Vagina (tissue), 2 donors: ENCODE measurements around the gene FZR1. TPM values are rescaled to one million over a fixed set of nuclear protein-coding genes. Genes with fewer than 3 reads are reported as not detected.

Experiments used
- DNase-seq, 2 donors: peaks; one replicate each; pipeline ENCODE4 v3.0.0-alpha.2; 2017; ENCODE audit errors: extremely low spot score in 2 of 2
- H3K27ac ChIP-seq: fragments of 200-600 bp; sonication (generic); one replicate; pipeline ENCODE4 v1.5.1; 2019
- H3K27me3 ChIP-seq: fragments of 200-600 bp; sonication (generic); one replicate; pipeline ENCODE4 v1.5.1; 2019
- H3K36me3 ChIP-seq, 2 donors: fragments of 200-600 bp; sonication (generic); one replicate each; pipeline ENCODE4 v1.5.1; 2017 to 2019
- H3K4me1 ChIP-seq: fragments of 200-600 bp; sonication (generic); one replicate; pipeline ENCODE4 v1.5.1; 2019
- H3K4me3 ChIP-seq, 2 donors: fragments of 200-600 bp; sonication (generic); 1 replicate in 1 of 2; 2 replicates in 1 of 2; pipeline ENCODE4 v1.5.1; 2016 to 2019
- H3K9me3 ChIP-seq: fragments of 200-600 bp; sonication (generic); one replicate; pipeline ENCODE4 v1.5.1; 2019
- CTCF ChIP-seq, 3 experiments: fragments of 450-650 bp in 2 of 3; fragments of 200-600 bp in 1 of 3; sonication (generic) in 1 of 3; IDR thresholded peaks; one replicate each; pipeline ENCODE4 v1.5.1; 2017 to 2019; ENCODE audit warnings: antibody characterized with exemption in 3 of 3, mild to moderate bottlenecking in 2 of 3, moderate library complexity in 2 of 3
- POLR2A ChIP-seq, 2 donors: fragments of 450-650 bp; IDR thresholded peaks; one replicate each; pipeline ENCODE4 v1.6.1; 2017; ENCODE audit warnings: antibody characterized with exemption in 2 of 2, mild to moderate bottlenecking in 2 of 2, moderate library complexity in 2 of 2
- POLR2AphosphoS5 ChIP-seq, 2 donors: sonication (generic); formaldehyde crosslinking; IDR thresholded peaks; one replicate each; pipeline ENCODE4 v1.9.0; 2017; ENCODE audit warnings: antibody characterized with exemption in 2 of 2, mild to moderate bottlenecking in 2 of 2, low read depth in 1 of 2; ENCODE audit not compliant: insufficient read depth in 1 of 2
- intact Hi-C: fragments of 100-400 bp; cut with DNase I; formaldehyde crosslinking; loops from one replicate; pipeline ENCODE4 v1.15.1; 2023
- total RNA-seq: library from RNA; depleted of rRNA; stranded (reverse); fragments of >200 nt; gene quantifications from one replicate; pipeline ENCODE4 v1.2.3, GENCODE V29; 2016

The FZR1 gene
- total RNA-seq, 1 donor from 2014 or later = 29.2 TPM

- Histone ChIP-seq H3K4me1 (no peaks in the 10 kb centered on the region), H3K36me3 (no peaks in the 10 kb centered on the region), H3K27me3 (no peaks in the 10 kb centered on the region), H3K9me3 (no peaks in the 10 kb centered on the region), H3K4me3 (no peak overlapping the region), H3K27ac (no peak overlapping the region)
- no peak for TF ChIP-seq POLR2AphosphoS5 (IDR thresholded peaks at IDR 0.05; ENCODE audit: insufficient read depth in 1 of 2, low read depth in 1 of 2)
- TF ChIP-seq POLR2A (IDR thresholded peaks at IDR 0.05) = no peak
- TF ChIP-seq CTCF (IDR thresholded peaks at IDR 0.05) = no peak
- DNase-seq = no peak
- intact Hi-C loops = no loop called here
Measured at GRCh38 chr19:3481241-3482090, 24.6 kb upstream of the FZR1 start.

- H3K4me1 ChIP-seq = no peaks in the 10 kb centered on the region
- no peak overlapping the region for H3K27ac ChIP-seq
- H3K36me3 ChIP-seq = no peaks in the 10 kb centered on the region
- intact Hi-C loops = no loop called here
- H3K27me3 ChIP-seq = no peaks in the 10 kb centered on the region
- H3K9me3 ChIP-seq = no peaks in the 10 kb centered on the region
- no peak overlapping the region for H3K4me3 ChIP-seq
- no peak for DNase-seq
- TF ChIP-seq POLR2AphosphoS5 (IDR thresholded peaks at IDR 0.05; ENCODE audit: insufficient read depth in 1 of 2, low read depth in 1 of 2) (no peak), POLR2A (IDR thresholded peaks at IDR 0.05) (no peak), CTCF (IDR thresholded peaks at IDR 0.05) (no peak)
Measured at GRCh38 chr19:3482507-3483225, 23.4 kb upstream of the FZR1 start.

- Histone ChIP-seq H3K36me3 (no peaks in the 10 kb centered on the region), H3K27me3 (no peaks in the 10 kb centered on the region), H3K9me3 (no peaks in the 10 kb centered on the region), H3K4me1 (no peaks in the 10 kb centered on the region), H3K4me3 (no peak within 1 kb of the TSS), H3K27ac (no peak within 1 kb of the TSS)
- TF ChIP-seq CTCF (IDR thresholded peaks at IDR 0.05) = no peak
- TF ChIP-seq POLR2A (IDR thresholded peaks at IDR 0.05) = no peak
- TF ChIP-seq POLR2AphosphoS5 (IDR thresholded peaks at IDR 0.05; ENCODE audit: insufficient read depth in 1 of 2, low read depth in 1 of 2) = no peak
- intact Hi-C loops = no loop called here
- no peak for DNase-seq
Measured at GRCh38 chr19:3483226-3483628, 22.9 kb upstream of the FZR1 start, which contains the start of gene SMIM44. Gene SMIM44, minus strand, starts transcription at chr19:3483441. Its CDS starts 38 bp downstream, at chr19:3483403.

- DNase-seq = no peak
- Histone ChIP-seq H3K27ac (no peak overlapping the region), H3K4me1 (peaks cover 11% of the 10 kb centered on the region), H3K27me3 (no peaks in the 10 kb centered on the region), H3K9me3 (no peaks in the 10 kb centered on the region), H3K36me3 (peaks cover 0 to 32% of the 10 kb centered on the region in 2 donors), H3K4me3 (no peak overlapping the region)
- TF ChIP-seq POLR2AphosphoS5 (IDR thresholded peaks at IDR 0.05; ENCODE audit: insufficient read depth in 1 of 2, low read depth in 1 of 2) (no peak), POLR2A (IDR thresholded peaks at IDR 0.05) (no peak), CTCF (IDR thresholded peaks at IDR 0.05) (no peak)
- intact Hi-C loops = no loop called here
Measured at GRCh38 chr19:3491396-3492119, 14.6 kb upstream of the FZR1 start.
